Mesendoderm (in vitro differentiated cells): Measurements from ENCODE around the gene SFN.
"Not testable (repeated sequence)": the region's sequence is repeated elsewhere in the genome, so short reads cannot be mapped to it uniquely, and the experiment has no call there.

Experiments used
- DNase-seq: peaks from one replicate; pipeline ENCODE4 v3.0.0; 2013
- H2AK5ac ChIP-seq: 2 replicates; pipeline ENCODE4 v1.6.1; 2013; ENCODE audit warnings: low read length, inconsistent platforms
- H2BK120ac ChIP-seq: 2 replicates; pipeline ENCODE4 v1.6.1; 2013; ENCODE audit warnings: low read depth, mild to moderate bottlenecking, low read length, moderate library complexity, mixed read lengths
- H2BK15ac ChIP-seq: replicated peaks from 2 replicates; pipeline ENCODE4 v1.6.1; 2013; ENCODE audit warnings: low read depth, mild to moderate bottlenecking, moderate library complexity
- H2BK5ac ChIP-seq: 2 replicates; pipeline ENCODE4 v1.6.1; 2013; ENCODE audit warnings: low read length, inconsistent platforms
- H3K18ac ChIP-seq: 2 replicates; pipeline ENCODE4 v1.6.1; 2013; ENCODE audit warnings: mild to moderate bottlenecking, low read length, mixed read lengths
- H3K23ac ChIP-seq: one replicate; pipeline ENCODE4 v1.6.1; 2013; ENCODE audit warnings: low read length
- H3K27ac ChIP-seq: 2 replicates; pipeline ENCODE4 v1.5.1; 2013; ENCODE audit warnings: low read depth, mild to moderate bottlenecking, inconsistent platforms, low read length, moderate library complexity
- H3K27me3 ChIP-seq: 2 replicates; pipeline ENCODE4 v1.6.1; 2013; ENCODE audit warnings: low read length, control low read depth, mild to moderate bottlenecking, inconsistent platforms; ENCODE audit not compliant: insufficient read depth, poor library complexity
- H3K36me3 ChIP-seq: 2 replicates; pipeline ENCODE4 v1.6.1; 2013; ENCODE audit warnings: low read length, inconsistent platforms; ENCODE audit not compliant: control insufficient read depth, insufficient read depth
- H3K4ac ChIP-seq: one replicate; pipeline ENCODE4 v1.6.1; 2013; ENCODE audit warnings: low read depth, mild to moderate bottlenecking, low read length, moderate library complexity
- H3K4me1 ChIP-seq: 2 replicates; pipeline ENCODE4 v1.6.1; 2013; ENCODE audit warnings: low read depth, low read length, inconsistent platforms; ENCODE audit not compliant: control insufficient read depth
- H3K4me2 ChIP-seq: 2 replicates; pipeline ENCODE4 v1.6.1; 2013; ENCODE audit warnings: low read length
- H3K4me3 ChIP-seq: 2 replicates; pipeline ENCODE4 v1.5.1; 2013; ENCODE audit warnings: mild to moderate bottlenecking, low read length
- H3K56ac ChIP-seq: one replicate; pipeline ENCODE4 v1.6.1; 2013; ENCODE audit warnings: low read length
- H3K79me1 ChIP-seq: 2 replicates; pipeline ENCODE4 v1.6.1; 2013; ENCODE audit warnings: low read length, inconsistent platforms
- H3K79me2 ChIP-seq: 2 replicates; pipeline ENCODE4 v1.6.1; 2013; ENCODE audit warnings: mild to moderate bottlenecking, low read length; ENCODE audit not compliant: control insufficient read depth, insufficient read depth
- H3K9ac ChIP-seq: 2 replicates; pipeline ENCODE4 v1.6.1; 2013; ENCODE audit warnings: low read length, inconsistent platforms
- H4K5ac ChIP-seq: one replicate; pipeline ENCODE4 v1.6.1; 2013; ENCODE audit warnings: low read length
- H4K8ac ChIP-seq: one replicate; pipeline ENCODE4 v1.6.1; 2013; ENCODE audit warnings: low read depth, mild to moderate bottlenecking, control low read depth, low read length, moderate library complexity
- WGBS: extraction: QIAGEN DNeasy Blood & Tissue Kit; methylation state at CpG from one replicate; pipeline ENCODE4 v1.1.7; 2013; ENCODE audit warnings: low lambda C conversion rate, missing lambda C conversion rate; ENCODE audit not compliant: insufficient coverage; ENCODE audit errors: extremely low coverage; 5-methylcytosine and 5-hydroxymethylcytosine counted together

SFN gene

GRCh38 chr1:26881611-26882010, 18.7 kb downstream of the SFN start:
- H2BK120ac ChIP-seq, H4K5ac ChIP-seq, H3K18ac ChIP-seq, H3K23ac ChIP-seq, H2AK5ac ChIP-seq, H3K9ac ChIP-seq, H4K8ac ChIP-seq, H3K4me3 ChIP-seq, H3K4me1 ChIP-seq, DNase-seq, H3K56ac ChIP-seq, H3K79me2 ChIP-seq, H3K27ac ChIP-seq, H3K27me3 ChIP-seq, H2BK15ac ChIP-seq, H2BK5ac ChIP-seq, H3K4me2 ChIP-seq, H3K4ac ChIP-seq, H3K79me1 ChIP-seq: not testable (repeated sequence)
- WGBS, result no CpG with 5 or more reads among the region's 6 CpGs
- peaks cover 21% of the 10 kb centered on the region for H3K36me3 ChIP-seq

- Histone ChIP-seq H3K36me3 (peaks cover 21% of the 10 kb centered on the region), H3K27ac (no peak overlapping the region), H3K23ac (no peak overlapping the region), H3K4me2 (no peak overlapping the region), H3K56ac (no peak overlapping the region), H4K5ac (no peak overlapping the region), H3K27me3 (no peaks in the 10 kb centered on the region), H3K18ac (no peak overlapping the region), H2BK15ac (no peak overlapping the region), H3K79me1 (no peaks in the 10 kb centered on the region), H3K79me2 (no peaks in the 10 kb centered on the region), H2BK120ac (no peak overlapping the region), H3K4me3 (no peak overlapping the region), H2AK5ac (no peak overlapping the region), H3K9ac (no peak overlapping the region), H2BK5ac (no peak overlapping the region), H3K4me1 (no peaks in the 10 kb centered on the region), H3K4ac (no peak overlapping the region), H4K8ac (no peak overlapping the region)
- no peak for DNase-seq
- WGBS, result 100% methylated on average over 1 of the region's 5 CpGs
These were observed 19.9 kb downstream of the SFN start for GRCh38 chr1:26882696-26883463.

GRCh38 chr1:26887125-26887524, 24.2 kb downstream of the SFN start:
- Histone ChIP-seq H4K5ac (no peak overlapping the region), H3K56ac (no peak overlapping the region), H3K4me2 (no peak overlapping the region), H2AK5ac (no peak overlapping the region), H3K4ac (no peak overlapping the region), H3K27ac (no peak overlapping the region), H3K4me1 (peaks cover 2% of the 10 kb centered on the region), H3K23ac (no peak overlapping the region), H3K4me3 (no peak overlapping the region), H3K79me2 (peaks cover 11% of the 10 kb centered on the region), H3K79me1 (peaks cover 15% of the 10 kb centered on the region), H3K27me3 (no peaks in the 10 kb centered on the region), H3K36me3 (peaks cover 20% of the 10 kb centered on the region), H3K9ac (no peak overlapping the region), H2BK15ac (no peak overlapping the region), H4K8ac (no peak overlapping the region), H2BK5ac (no peak overlapping the region), H2BK120ac (no peak overlapping the region), H3K18ac (no peak overlapping the region)
- DNase-seq, result peak; percentile 46
- no CpG with 5 or more reads among the region's 1 CpG for WGBS

GRCh38 chr1:26888231-26888630, 25.3 kb downstream of the SFN start:
- H2BK5ac ChIP-seq, result no peak overlapping the region
- no peak overlapping the region for H3K4ac ChIP-seq
- H3K56ac ChIP-seq, result no peak overlapping the region
- no peak overlapping the region for H2AK5ac ChIP-seq
- no peak overlapping the region for H3K27ac ChIP-seq
- no peak for DNase-seq
- H3K79me2 ChIP-seq, result peaks cover 11% of the 10 kb centered on the region
- no CpG with 5 or more reads among the region's 1 CpG for whole genome bisulfite sequencing
- H3K79me1 ChIP-seq, result peaks cover 15% of the 10 kb centered on the region
- H3K27me3 ChIP-seq, result no peaks in the 10 kb centered on the region
- no peak overlapping the region for H2BK120ac ChIP-seq
- no peak overlapping the region for H4K8ac ChIP-seq
- no peak overlapping the region for H3K4me2 ChIP-seq
- no peak overlapping the region for H3K9ac ChIP-seq
- H3K18ac ChIP-seq, result no peak overlapping the region
- H3K36me3 ChIP-seq, result peaks cover 17% of the 10 kb centered on the region
- no peak overlapping the region for H3K23ac ChIP-seq
- H3K4me1 ChIP-seq, result peaks cover 2% of the 10 kb centered on the region
- H2BK15ac ChIP-seq, result no peak overlapping the region
- no peak overlapping the region for H3K4me3 ChIP-seq
- H4K5ac ChIP-seq, result no peak overlapping the region

GRCh38 chr1:26889551-26890466, 26.9 kb downstream of the SFN start, which contains the start of gene GPN2:
Gene GPN2, minus strand, starts transcription at chr1:26890283. Its CDS starts 187 bp downstream, at chr1:26890096.
- Histone ChIP-seq H3K56ac (peak within 1 kb of the TSS; percentile 98), H3K9ac (peak within 1 kb of the TSS; percentile 91), H4K5ac (peak within 1 kb of the TSS; percentile 47), H3K36me3 (peaks cover 12% of the 10 kb centered on the region), H3K79me1 (peaks cover 15% of the 10 kb centered on the region), H3K23ac (no peak within 1 kb of the TSS), H3K79me2 (peaks cover 11% of the 10 kb centered on the region), H2BK15ac (no peak within 1 kb of the TSS), H3K27ac (peak within 1 kb of the TSS; percentile 42), H2AK5ac (peak within 1 kb of the TSS; percentile 1), H3K18ac (peak within 1 kb of the TSS; percentile 42), H4K8ac (peak within 1 kb of the TSS; percentile 92), H2BK120ac (no peak within 1 kb of the TSS), H2BK5ac (no peak within 1 kb of the TSS), H3K27me3 (no peaks in the 10 kb centered on the region), H3K4ac (peak within 1 kb of the TSS; percentile 77), H3K4me2 (peak within 1 kb of the TSS; percentile 56), H3K4me1 (peaks cover 2% of the 10 kb centered on the region), H3K4me3 (peak within 1 kb of the TSS; percentile 78)
- peak; percentile 91 for DNase-seq
- WGBS, result no CpG with 5 or more reads among the region's 89 CpGs
